Measurements from ENCODE around the gene UBXN7.

UBXN7 gene

DNA sequence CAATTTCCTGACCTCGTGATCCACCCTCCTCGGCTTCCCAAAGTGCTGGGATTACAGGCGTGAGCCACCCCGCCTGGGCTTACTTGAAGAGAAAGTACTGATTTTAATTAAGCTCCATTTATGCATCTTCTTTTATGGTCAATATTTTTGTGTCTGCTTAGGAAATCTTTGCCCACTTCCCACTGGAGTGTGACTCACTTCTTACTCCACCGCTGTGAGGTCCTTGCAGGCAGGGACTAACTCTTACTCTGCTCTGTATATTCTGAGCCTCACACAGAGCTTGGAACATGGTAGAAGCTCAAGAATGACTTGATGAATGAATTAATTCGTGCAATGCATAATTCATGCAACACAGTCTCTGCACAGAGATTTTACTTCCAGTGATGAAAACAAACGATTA, 91.1 kb downstream of the UBXN7 start:
- peak; percentile 38 for DNase-seq (ENCODE audit: low read depth)
- TF ChIP-seq CTCF (IDR thresholded peaks at IDR 0.05; ENCODE audit: control insufficient read depth, insufficient read depth, low read depth, low read length, missing control alignments), result no peak
- no peak overlapping the region for H3K4me3 ChIP-seq (ENCODE audit: control insufficient read depth, low read depth, low read length)

- no peak overlapping the region for H3K4me3 ChIP-seq (ENCODE audit: control insufficient read depth, low read depth, low read length)
- TF ChIP-seq CTCF (IDR thresholded peaks at IDR 0.05; ENCODE audit: control insufficient read depth, insufficient read depth, low read depth, low read length, missing control alignments), result no peak
- DNase-seq (ENCODE audit: low read depth), result no peak
These were observed 91.8 kb downstream of the UBXN7 start for GRCh38 chr3:196340466-196340865.

- no peak for TF ChIP-seq CTCF (IDR thresholded peaks at IDR 0.05; ENCODE audit: control insufficient read depth, insufficient read depth, low read depth, low read length, missing control alignments)
- no peak overlapping the region for H3K4me3 ChIP-seq (ENCODE audit: control insufficient read depth, low read depth, low read length)
- no peak for DNase-seq (ENCODE audit: low read depth)
These were observed 92.6 kb downstream of the UBXN7 start for GRCh38 chr3:196339493-196340254.

DNA sequence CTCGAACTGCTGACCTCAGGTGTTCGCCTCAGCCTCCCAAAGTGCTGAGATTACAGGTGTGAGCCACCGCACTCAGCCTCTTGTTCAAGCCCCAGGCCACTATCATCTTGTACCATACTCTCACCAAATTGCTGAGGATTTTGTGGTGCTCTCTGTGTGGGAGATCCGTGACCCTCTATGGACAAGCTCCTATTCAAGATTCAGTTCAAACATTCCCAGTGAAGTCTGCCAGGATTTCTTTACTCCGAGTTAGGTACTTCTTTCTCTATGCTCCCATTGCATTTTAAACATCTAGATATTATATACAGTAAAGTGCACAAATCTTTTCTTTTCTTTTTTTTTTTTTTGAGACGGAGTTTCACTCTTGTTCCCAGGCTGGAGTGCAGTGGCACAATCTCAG, 93.2 kb downstream of the UBXN7 start:
- no peak for DNase-seq (ENCODE audit: low read depth)
- no peak overlapping the region for H3K4me3 ChIP-seq (ENCODE audit: control insufficient read depth, low read depth, low read length)

GRCh38 chr3:196336319-196337145, 95.7 kb downstream of the UBXN7 start:
- no peak for DNase-seq (ENCODE audit: low read depth)
- H3K4me3 ChIP-seq (ENCODE audit: control insufficient read depth, low read depth, low read length), result no peak overlapping the region
- TF ChIP-seq CTCF (IDR thresholded peaks at IDR 0.05; ENCODE audit: control insufficient read depth, insufficient read depth, low read depth, low read length, missing control alignments), result no peak

More for the DNA sequence above, 93.2 kb downstream of the UBXN7 start:
- TF ChIP-seq CTCF (IDR thresholded peaks at IDR 0.05; ENCODE audit: control insufficient read depth, insufficient read depth, low read depth, low read length, missing control alignments), result no peak

DNA sequence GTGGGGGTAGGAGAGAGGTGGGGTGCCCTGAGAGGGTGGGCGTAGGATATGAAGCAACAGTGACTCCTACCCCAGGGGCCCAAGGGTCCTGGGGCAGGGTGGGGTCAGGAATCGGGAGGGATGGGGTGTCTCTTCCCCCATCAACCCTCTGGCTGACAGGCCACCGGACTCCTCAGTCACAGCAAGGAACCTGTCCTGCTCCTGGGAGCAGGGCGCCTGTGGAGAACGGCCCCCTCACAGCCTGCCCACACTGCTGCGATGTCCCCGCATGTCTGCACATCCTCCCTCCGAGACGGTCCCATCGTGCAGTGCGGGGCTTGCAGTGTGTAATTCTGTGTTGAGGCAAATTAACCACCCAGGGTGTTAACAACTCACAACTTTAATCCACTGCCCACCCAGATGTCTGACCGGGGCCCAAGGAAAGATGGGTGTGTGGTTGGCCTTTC, 96.7 kb downstream of the UBXN7 start:
- no peak for DNase-seq (ENCODE audit: low read depth)
- no peak for TF ChIP-seq CTCF (IDR thresholded peaks at IDR 0.05; ENCODE audit: control insufficient read depth, insufficient read depth, low read depth, low read length, missing control alignments)

More for the DNA sequence above, 96.7 kb downstream of the UBXN7 start:
- H3K4me3 ChIP-seq (ENCODE audit: control insufficient read depth, low read depth, low read length), result no peak overlapping the region

All from AG09309 (cell line).